HG03139 (cell line): ENCODE measurements around the gene CTTNBP2.

ENCODE experiments used
- ATAC-seq: cut with Tn5 transposase; IDR thresholded peaks from one replicate; pipeline ENCODE4 v1.9.1; 2021; ENCODE audit not compliant: unreplicated experiment

The CTTNBP2 gene, protein sequence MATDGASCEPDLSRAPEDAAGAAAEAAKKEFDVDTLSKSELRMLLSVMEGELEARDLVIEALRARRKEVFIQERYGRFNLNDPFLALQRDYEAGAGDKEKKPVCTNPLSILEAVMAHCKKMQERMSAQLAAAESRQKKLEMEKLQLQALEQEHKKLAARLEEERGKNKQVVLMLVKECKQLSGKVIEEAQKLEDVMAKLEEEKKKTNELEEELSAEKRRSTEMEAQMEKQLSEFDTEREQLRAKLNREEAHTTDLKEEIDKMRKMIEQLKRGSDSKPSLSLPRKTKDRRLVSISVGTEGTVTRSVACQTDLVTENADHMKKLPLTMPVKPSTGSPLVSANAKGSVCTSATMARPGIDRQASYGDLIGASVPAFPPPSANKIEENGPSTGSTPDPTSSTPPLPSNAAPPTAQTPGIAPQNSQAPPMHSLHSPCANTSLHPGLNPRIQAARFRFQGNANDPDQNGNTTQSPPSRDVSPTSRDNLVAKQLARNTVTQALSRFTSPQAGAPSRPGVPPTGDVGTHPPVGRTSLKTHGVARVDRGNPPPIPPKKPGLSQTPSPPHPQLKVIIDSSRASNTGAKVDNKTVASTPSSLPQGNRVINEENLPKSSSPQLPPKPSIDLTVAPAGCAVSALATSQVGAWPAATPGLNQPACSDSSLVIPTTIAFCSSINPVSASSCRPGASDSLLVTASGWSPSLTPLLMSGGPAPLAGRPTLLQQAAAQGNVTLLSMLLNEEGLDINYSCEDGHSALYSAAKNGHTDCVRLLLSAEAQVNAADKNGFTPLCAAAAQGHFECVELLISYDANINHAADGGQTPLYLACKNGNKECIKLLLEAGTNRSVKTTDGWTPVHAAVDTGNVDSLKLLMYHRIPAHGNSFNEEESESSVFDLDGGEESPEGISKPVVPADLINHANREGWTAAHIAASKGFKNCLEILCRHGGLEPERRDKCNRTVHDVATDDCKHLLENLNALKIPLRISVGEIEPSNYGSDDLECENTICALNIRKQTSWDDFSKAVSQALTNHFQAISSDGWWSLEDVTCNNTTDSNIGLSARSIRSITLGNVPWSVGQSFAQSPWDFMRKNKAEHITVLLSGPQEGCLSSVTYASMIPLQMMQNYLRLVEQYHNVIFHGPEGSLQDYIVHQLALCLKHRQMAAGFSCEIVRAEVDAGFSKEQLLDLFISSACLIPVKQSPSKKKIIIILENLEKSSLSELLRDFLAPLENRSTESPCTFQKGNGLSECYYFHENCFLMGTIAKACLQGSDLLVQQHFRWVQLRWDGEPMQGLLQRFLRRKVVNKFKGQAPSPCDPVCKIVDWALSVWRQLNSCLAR (N-terminal part only)

DNA sequence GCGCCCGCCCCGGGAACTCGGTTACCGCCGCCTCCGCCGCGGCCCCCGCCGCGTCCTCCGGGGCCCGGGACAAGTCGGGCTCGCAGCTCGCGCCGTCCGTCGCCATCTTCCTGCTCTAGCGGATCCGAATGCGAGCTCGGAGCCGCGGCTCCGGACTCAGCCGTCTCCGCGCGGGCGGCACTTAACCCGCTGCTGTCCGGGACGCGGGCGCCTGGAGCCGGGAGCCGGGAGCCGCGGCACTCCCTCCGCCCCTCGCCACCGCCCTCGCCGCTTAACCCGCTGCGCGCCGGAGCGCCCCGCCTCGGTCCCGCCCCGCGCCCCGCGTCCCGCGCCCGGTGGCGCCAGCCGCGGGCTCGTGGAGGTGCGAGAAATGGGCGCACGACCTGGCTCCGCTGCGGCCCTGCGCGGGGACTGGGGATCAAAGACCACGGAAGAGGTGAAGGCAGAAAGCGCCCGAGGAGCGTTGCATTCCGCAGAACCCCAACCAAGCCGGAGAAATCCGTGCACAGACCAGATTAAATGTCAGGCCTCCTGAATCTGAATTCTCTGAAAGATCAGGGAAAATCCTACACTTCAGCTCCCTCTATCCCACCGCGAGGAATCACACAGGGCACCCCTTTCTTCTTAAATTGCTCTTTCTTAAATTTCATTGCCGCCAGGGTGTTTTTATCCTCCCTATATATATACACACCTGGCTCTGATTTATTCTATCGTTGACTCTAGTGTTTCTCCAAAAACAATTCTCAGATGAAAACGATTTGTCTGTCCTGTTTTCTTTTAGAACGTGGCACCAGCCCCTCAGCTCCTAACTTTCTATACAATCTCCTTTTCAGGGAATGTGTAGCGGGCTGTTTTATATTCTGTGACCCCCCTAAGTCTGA is at the start of gene CTTNBP2:
TSS of gene CTTNBP2 (minus strand) at position 132 of the 881 bp plus-strand sequence. CDS start at position 106, 26 bp downstream.
- ATAC-seq, result no peak

DNA sequence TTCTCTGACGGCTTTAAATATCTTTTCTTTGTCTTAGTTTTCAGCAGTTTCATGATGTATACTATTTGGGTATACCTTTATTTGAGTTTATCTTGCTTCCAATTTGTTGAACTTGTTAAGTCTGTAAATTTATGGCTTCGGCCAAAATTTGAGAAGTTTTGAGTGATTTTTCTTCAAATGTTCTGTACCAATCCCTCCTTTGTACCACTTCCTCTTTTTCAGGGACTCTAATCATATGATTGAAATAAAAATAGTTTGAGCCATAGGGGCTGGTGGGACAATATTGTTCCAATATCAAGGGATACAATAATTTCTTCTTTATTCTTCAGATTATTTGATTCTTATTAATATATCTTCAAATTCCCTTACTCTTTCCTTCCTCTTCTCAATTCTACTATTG is 43.1 kb upstream of the CTTNBP2 start:
- ATAC-seq, result no peak

DNA sequence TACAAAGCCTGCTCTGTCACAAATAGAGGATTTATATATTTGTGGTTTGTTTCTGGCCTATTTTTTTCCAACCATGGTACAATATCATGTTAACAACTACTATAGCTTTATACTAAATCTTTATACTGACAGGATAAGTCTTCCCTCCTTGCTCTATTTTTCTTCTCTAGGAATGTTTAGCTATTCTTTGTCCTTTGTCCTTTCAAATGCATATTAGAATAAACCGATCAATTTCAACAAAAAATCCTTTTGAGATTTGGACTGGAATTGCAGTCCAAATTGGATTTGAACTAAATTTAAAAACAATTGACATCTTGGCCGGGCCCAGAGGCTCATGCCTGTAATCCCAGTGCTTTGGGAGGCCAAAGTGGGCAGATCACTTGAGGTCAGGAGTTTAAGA is 39.2 kb upstream of the CTTNBP2 start:
- no peak for ATAC-seq

DNA sequence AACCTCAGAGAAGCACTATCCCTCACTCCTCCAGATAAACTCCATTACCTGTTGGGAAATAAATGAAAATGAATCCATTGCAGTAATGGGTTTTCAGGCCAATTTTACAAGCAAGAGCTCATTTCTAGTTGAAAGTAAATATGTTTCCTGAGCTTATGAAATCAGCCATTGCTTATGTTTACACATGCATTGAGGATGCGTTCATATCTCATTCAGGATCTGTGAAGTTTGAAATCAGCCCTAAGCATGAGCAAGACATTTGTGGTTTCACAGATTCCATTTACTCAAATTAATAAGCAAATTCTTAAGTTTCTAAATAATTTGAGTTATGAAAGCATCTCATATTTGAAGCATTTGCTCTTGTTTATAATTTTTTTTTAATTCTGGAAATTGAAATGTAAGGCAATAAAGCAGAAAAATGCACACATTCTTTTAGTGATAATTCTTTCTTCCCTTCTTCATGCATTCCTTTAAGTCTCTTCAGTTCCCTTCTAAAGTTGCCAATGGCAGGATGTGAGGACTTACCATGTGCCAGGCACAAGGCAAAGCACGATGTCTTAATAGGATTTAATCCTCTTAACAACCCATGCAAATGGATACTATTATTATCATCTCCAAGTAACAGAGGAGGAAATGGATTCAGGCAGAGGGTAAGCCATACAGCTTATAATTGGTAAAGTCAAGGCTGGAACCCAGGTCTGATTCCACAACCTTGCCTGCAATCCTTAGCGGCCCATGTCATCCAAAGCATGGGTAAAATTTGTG is 35.0 kb upstream of the CTTNBP2 start:
- no peak for ATAC-seq

DNA sequence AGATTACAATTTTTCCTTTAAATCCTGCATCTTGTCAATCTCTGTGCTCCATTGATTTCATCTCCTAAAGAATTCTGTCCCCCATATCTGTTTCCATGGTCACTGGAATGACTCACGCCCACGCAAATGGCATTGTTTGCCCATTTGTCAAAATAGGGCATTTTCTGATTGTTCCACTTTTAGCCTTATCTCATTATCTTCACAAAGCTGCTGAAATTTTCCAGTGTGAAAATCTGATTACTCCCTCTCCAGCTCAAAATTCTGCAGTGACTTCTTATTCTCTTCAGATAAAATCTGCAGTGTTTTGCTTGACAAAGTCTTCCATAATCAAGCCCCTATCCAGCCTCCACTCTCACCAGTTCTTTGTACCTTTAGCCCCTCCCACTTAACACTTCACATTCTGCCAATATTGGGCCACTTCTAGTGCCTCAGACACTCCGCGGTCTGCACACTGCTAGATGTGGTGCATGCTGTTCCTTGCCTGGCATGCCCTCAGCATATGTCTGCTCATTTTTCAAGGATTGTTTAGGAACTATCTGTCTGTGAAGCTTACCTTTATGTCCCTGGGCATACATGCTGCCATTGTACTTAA is 33.9 kb upstream of the CTTNBP2 start:
- ATAC-seq, result no peak

DNA sequence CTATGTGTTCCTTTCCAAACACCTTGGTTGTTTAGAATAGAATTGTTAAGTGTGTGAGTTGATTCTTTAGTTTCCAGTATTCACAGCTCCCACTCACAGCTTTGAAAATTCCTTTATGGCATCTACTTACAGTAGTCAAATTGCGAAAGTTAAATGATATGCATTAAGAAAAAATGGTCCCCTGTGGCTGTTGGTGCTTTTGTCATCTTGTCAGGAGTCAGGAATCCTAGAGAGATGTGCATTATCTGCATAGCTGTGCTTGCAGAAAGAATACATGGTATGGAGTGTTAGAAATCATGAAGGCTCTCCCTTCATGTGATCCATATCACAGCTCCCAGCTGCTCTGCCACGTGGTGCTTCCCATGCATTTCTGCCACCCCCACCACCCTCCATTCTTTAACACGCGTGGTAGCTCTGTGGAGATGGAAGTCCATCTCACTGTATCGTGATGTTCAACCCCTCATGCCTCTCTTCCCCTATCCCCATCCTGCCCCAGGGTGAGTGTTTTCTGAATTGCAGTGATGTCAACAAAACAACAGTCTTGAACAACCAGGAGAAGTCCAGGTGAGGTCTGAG is 29.2 kb upstream of the CTTNBP2 start:
- no peak for ATAC-seq

DNA sequence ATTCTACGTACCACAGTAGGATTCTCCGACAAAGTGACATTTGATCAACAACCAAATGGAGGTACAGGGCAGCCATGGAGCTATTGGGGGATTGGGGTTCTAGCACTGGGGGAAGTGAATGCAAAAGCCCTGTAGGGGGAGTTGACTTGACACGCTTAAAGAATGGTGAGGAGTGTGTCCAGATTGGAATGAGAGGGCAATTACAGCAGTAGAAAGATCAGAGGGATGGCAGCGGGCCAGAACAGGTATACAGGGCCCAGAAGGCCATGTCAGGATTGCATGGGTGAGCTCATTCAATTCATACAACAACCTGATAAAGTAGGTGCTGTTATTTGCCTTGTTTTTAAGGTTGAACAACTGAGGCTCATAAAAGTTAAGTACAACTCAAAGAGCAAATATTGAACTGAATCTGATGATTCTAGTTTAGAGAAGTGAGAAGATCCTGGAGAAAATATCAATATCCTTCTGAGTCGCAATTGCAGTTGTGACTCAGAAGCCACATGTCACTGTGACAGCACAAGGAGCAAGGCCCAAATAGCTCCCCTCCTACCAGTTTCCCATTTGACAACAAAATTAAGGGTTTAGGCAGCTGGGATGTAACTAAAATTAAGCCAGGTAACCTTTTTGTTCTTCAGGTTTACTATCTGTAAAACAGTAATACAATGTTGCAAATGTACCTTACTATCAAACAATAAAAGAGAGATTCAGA is 28.0 kb upstream of the CTTNBP2 start:
- ATAC-seq, result no peak

DNA sequence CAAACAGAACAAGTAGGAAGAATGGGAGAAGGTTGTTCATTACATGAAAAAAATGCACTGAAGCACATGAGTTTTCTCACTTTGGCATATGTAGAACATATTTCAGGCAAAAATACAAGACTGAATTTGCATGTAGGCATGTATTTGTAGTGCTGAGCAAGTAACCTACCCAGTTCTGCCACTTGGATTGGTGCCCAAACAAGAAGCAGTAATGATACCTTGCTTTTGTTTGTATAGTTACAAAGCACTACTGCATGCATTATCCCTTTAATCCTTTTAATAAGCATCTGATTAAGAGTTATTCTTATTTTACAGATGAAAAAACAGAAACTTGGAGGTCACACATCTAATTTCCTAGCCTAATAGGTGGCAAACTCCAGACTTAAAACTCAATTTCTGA is 23.1 kb upstream of the CTTNBP2 start:
- no peak for ATAC-seq

DNA sequence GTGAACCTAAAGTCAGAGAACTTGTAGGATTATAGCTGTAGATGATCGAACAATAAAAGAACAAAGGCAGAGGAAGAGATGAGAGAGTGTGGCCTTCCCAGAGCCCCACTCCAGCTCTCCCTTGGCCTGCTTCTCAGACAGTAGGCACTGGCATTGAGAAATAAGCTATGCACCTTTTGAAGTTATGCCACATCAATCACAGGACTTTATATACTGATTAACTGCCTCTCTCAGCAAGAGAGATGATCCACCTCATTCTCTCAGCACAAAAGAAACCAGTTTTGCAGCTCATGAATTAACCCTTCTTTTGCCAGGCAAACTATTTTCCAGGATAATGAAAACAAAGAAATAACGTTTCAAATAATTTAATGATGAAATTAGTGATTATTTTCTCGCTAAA is 22.0 kb upstream of the CTTNBP2 start:
- ATAC-seq, result no peak

DNA sequence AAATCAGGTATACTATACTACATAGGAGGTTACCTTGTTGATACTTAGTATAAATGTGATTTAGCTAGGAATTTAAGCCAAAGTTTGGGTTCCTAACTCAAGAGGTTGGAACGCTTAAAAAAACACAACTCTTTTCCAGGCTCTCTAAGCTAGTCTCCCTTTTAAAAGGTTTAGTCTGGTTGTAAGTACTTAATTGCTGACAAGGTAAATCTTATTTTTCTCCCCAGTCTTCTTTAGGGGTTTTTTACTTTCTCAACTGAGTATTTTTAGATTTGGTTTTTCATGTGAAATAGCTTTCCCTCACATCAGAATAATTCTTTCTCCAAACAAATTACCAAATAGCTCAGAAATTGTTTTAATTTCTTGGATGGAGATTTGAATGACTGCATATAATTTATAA is 20.8 kb upstream of the CTTNBP2 start:
- no peak for ATAC-seq

DNA sequence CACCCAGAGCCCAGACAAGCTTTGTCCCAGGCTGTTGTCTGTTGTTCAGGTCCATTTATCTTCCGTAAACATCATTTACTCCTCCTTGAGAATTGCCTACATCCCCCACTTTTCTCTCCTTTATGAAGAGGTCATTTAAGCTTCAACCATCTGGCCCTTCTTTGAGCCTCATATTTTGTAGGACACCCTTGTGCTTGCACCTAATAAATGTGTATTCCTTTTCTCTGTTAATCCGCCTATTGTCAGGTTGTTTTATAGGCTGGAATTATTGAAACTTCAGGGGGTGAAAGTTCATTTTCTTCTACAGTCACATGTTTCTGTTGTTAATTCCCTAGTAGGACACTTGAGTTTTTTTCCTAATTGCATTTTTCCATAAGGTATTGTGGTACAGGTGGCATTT is 19.6 kb upstream of the CTTNBP2 start:
- ATAC-seq, result no peak

DNA sequence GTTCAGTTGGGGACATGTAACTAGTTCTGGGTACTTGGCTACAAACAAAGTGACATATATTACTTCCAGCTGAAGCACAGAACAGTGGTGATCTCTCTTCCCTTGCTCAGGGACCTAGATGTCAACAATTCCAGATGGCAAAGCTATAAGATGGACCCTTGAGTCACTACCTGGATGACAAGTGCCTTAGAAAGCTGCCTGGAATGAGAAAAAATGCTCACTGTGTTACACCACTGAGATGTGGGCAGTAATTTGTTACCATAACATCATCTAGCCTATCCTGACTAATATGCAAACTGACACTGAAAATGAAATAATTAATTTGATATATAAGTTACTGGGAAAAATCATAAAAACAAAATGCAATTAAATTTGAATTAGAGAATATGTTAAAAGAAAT is 16.4 kb upstream of the CTTNBP2 start:
- no peak for ATAC-seq

DNA sequence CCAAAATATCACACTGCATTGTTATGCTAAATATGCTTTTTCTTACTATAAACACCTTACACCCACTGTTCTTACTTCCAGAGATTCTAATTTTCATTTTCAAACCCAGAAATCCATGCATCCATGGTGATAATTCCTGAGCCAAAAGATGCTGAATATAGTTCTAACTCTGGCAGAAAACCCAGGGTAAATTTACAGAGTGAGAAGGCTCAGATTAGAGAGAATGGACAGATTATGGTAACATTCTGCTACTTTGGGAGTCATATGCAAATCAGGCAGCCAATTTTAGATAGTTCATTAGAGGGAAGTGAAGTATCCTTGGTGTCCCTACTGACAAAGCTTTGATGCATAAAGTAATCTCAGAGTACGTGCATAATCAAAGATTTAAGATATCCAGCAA is 15.4 kb upstream of the CTTNBP2 start:
- no peak for ATAC-seq

DNA sequence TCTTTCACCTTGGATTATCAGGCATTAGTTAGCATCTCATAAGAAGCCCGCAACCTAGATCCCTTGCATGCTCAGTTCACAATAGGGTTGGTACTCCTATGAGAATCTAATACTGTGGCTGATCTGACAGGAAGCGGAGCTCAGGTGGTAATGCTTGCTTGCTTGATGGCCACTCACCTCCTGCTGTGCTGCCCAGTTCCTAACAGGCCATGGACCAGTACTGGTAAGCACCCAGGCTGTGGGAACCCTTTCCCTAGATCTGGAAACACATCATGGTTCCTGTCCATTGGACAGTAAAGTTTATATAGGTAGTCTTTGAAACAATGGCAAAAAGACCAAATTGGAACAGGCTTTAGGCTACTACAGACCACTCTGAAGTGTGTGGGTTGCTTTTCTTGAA is 9.4 kb upstream of the CTTNBP2 start:
- ATAC-seq, result no peak

DNA sequence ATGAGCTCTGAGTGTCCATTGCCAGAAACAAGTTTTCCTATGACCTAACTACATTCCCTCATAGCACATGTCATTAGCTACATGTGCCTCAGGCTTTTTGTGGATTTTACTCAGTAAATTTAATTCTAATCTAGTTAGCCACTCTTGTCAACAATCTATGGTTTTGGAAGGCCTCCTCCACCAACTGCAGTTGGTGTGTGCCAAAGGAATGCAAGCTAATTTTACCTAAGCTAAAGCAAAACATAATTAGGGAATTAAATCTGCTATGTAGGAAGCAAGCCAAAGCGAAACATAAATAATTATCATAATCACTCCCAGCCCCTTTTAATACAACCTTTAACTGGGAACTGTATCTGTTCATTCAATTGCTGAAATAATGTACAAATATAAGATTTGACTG is 3.5 kb upstream of the CTTNBP2 start:
- no peak for ATAC-seq

DNA sequence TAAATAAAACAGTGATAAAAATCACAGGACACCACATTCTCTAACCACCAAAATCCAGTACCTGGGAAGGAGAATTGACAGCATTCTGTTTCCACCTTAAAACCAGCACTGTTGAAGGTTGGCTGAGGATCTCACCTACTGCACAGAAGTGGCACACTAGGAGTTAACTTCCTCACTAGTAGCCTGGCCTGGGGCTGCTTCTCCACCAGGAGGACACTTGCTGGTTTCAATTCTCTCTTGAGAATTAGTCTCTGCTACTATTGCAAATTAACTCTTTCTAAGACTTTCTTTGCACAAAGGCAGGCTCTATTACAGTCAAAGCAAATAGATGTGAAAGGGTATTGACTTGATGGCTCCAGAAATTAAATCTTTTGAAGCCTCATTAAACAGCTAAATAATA is 2.3 kb upstream of the CTTNBP2 start:
- ATAC-seq, result no peak

DNA sequence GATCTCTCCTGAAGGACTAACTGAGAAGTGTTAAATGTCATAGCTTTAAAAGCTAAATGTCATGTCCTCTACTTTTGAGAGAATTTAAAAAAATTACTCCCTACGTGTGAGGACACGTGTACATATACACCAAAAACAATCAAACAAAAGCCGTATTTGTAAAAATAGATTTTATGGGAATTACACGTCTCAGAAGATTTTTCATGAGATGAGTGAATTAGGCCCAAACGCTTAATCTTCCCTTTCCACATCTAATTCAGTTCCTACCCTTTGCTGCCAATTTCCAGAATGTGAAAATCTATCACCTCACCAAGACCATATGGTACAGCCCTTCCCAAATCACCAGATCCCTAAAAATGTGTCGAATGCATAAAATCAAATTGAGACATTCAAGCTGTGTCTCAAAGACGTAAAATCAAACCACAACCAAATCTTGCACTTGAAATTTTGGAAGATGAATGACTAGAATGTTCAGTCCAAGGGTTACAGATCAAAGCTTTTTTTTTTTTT is 1.0 kb upstream of the CTTNBP2 start:
- ATAC-seq, result no peak
